Ishikawa (cell line): Measurements from ENCODE around the gene ZNF414.

Experiments
- CEBPB ChIP-seq: IDR thresholded peaks from 2 replicates; pipeline ENCODE4 v1.6.1; 2012
- CREB1 ChIP-seq: IDR thresholded peaks from 2 replicates; pipeline ENCODE4 v1.6.1; 2012; ENCODE audit warnings: low read depth
- EGR1 ChIP-seq: IDR thresholded peaks from 2 replicates; pipeline ENCODE4 v1.6.1; 2012
- EP300 ChIP-seq: IDR thresholded peaks from 2 replicates; pipeline ENCODE4 v1.6.1; 2012; ENCODE audit warnings: borderline replicate concordance
- FOXM1 ChIP-seq: IDR thresholded peaks from 2 replicates; pipeline ENCODE4 v1.6.1; 2012; ENCODE audit warnings: low read depth, borderline replicate concordance
- MAX ChIP-seq: IDR thresholded peaks from 2 replicates; pipeline ENCODE4 v1.6.1; 2012
- NFIC ChIP-seq: IDR thresholded peaks from 2 replicates; pipeline ENCODE4 v1.6.1; 2012
- RAD21 ChIP-seq: IDR thresholded peaks from 2 replicates; pipeline ENCODE4 v1.6.1; 2012; ENCODE audit warnings: low read depth
- REST ChIP-seq: IDR thresholded peaks from 2 replicates; pipeline ENCODE4 v1.6.1; 2012; ENCODE audit warnings: low read depth, mild to moderate bottlenecking
- TAF1 ChIP-seq: IDR thresholded peaks from 2 replicates; pipeline ENCODE4 v1.6.1; 2012; ENCODE audit warnings: low read depth, mild to moderate bottlenecking
- TCF12 ChIP-seq: IDR thresholded peaks from 2 replicates; pipeline ENCODE4 v1.6.1; 2012; ENCODE audit warnings: low read depth
- TEAD4 ChIP-seq: IDR thresholded peaks from 2 replicates; pipeline ENCODE4 v1.6.1; 2012
- YY1 ChIP-seq: IDR thresholded peaks from 2 replicates; pipeline ENCODE4 v1.6.1; 2012; ENCODE audit warnings: low read depth
- ZBTB7A ChIP-seq: IDR thresholded peaks from 2 replicates; pipeline ENCODE4 v1.6.1; 2012; ENCODE audit warnings: low read depth
- TF ChIP-seq, protein P1 (sequence below): IDR thresholded peaks from 2 replicates; pipeline ENCODE4 v1.6.1; 2012

ZNF414 gene

GRCh38 chr19:8487137-8487851 lies 26.7 kb downstream of the ZNF414 start:
- TF ChIP-seq TCF12 (no peak), TEAD4 (no peak), RAD21 (no peak), EGR1 (no peak), TAF1 (no peak), REST (no peak), CREB1 (no peak), CEBPB (no peak), MAX (no peak), FOXM1 (no peak), ZBTB7A (no peak), EP300 (no peak), NFIC (no peak), YY1 (no peak)
- TF ChIP-seq, protein P1, sequence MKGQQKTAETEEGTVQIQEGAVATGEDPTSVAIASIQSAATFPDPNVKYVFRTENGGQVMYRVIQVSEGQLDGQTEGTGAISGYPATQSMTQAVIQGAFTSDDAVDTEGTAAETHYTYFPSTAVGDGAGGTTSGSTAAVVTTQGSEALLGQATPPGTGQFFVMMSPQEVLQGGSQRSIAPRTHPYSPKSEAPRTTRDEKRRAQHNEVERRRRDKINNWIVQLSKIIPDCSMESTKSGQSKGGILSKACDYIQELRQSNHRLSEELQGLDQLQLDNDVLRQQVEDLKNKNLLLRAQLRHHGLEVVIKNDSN = no peak

DNA sequence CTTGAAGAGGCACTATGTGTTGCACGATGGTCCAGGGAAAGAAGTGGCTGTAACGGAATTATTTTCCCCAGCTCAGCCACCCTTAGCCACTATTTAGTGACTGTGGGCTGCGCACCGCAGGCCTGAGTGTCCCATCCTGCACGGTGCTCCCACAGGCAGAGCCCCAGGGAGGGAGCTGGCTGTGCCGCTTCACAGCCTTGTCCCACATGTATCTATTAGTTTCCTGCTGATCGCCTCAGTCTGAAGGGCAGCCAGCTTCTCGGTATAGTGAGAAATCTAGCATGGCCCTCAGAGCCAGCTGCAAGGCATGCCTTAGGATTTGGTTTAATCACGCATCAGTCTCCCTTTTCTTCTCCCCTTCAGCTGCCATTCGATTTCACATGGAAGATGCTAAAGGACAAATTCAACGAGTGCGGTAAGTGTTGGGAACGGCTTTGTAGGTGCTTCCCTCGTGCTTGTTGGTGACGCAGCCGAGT lies 27.3 kb downstream of the ZNF414 start:
- TF ChIP-seq, protein P1 = no peak
- no peak for TF ChIP-seq EGR1
- no peak for TF ChIP-seq FOXM1
- no peak for TF ChIP-seq TEAD4
- TF ChIP-seq RAD21 = no peak
- TF ChIP-seq ZBTB7A = no peak
- TF ChIP-seq YY1 = no peak
- no peak for TF ChIP-seq TCF12
- no peak for TF ChIP-seq EP300
- TF ChIP-seq NFIC = no peak
- TF ChIP-seq TAF1 = no peak
- TF ChIP-seq REST = no peak
- TF ChIP-seq MAX = no peak
- no peak for TF ChIP-seq CREB1

DNA sequence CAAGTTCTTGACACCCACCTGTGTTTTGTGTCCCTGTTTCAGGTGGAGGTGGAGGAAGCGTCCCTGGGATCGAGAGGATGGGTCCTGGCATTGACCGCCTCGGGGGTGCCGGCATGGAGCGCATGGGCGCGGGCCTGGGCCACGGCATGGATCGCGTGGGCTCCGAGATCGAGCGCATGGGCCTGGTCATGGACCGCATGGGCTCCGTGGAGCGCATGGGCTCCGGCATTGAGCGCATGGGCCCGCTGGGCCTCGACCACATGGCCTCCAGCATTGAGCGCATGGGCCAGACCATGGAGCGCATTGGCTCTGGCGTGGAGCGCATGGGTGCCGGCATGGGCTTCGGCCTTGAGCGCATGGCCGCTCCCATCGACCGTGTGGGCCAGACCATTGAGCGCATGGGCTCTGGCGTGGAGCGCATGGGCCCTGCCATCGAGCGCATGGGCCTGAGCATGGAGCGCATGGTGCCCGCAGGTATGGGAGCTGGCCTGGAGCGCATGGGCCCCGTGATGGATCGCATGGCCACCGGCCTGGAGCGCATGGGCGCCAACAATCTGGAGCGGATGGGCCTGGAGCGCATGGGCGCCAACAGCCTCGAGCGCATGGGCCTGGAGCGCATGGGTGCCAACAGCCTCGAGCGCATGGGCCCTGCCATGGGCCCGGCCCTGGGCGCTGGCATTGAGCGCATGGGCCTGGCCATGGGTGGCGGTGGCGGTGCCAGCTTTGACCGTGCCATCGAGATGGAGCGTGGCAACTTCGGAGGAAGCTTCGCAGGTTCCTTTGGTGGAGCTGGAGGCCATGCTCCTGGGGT lies 28.2 kb downstream of the ZNF414 start:
- TF ChIP-seq YY1 (no peak), CREB1 (no peak), CEBPB (no peak), EP300 (no peak), FOXM1 (no peak), NFIC (no peak), ZBTB7A (no peak), EGR1 (no peak), RAD21 (no peak), TCF12 (no peak), TEAD4 (no peak), TAF1 (no peak)
- TF ChIP-seq, protein P1 = no peak

- TF ChIP-seq TEAD4 (no peak), EP300 (no peak), EGR1 (no peak), TCF12 (no peak), MAX (no peak), ZBTB7A (no peak), YY1 (no peak), CEBPB (no peak), REST (no peak)
- TF ChIP-seq, protein P1 = no peak
Measured at GRCh38 chr19:8484331-8484894, 29.6 kb downstream of the ZNF414 start.
